Measurements from ENCODE around the gene ZNF627. TPM values are rescaled to one million over a fixed set of nuclear protein-coding genes. Genes with fewer than 3 reads are reported as not detected.
A peak's percentile ranks its signal among the peaks of the same experiment; 100 is the strongest.
"Not testable (repeated sequence)": the region's sequence is repeated elsewhere in the genome, so short reads cannot be mapped to it uniquely, and the experiment has no call there.

The ZNF627 gene
- total RNA-seq, 2 experiments from 2014 or later: 3.7 to 4.8 TPM

DNA sequence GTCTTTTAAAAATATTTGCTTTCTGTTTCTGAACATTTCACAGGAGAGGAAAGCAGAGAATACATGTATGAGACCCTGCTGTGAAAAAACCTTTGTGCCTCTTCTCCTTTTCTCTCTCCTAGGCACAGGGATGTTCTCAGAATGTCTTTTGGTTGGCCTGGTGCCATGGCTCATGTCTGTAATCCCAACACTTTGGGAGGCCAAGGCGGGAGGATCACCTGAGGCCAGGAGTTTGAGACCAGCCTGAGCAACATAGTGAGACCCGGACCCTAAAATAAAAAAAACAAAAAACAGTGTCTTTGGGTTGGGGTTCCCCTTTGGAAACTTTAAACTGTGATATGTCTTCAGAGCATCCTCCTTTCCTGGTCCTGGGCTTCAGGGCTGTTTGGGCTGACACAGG, 1.5 kb downstream of the ZNF627 start:
- ChIA-PET CTCF (no interaction called here), POLR2A (interaction anchor here (0.9 kb wide), 1 partner anchor 27 kb away, joined by 4 read pairs; no protein-coding TSS in a partner anchor)
- Mint-ChIP-seq H3K27me3 (ENCODE audit: low read depth) (no peaks in the 10 kb centered on the region), H3K36me3 (ENCODE audit: low read depth) (peaks cover 23% of the 10 kb centered on the region), H3K4me3 (peak overlapping the region; percentile 47), H3K4me1 (ENCODE audit: low read depth) (peaks cover 25% of the 10 kb centered on the region), H3K27ac (no peak overlapping the region), H3K9me3 (ENCODE audit: insufficient read depth) (peaks cover 6% of the 10 kb centered on the region)
- DNase-seq: no peak
- no peak for ATAC-seq

DNA sequence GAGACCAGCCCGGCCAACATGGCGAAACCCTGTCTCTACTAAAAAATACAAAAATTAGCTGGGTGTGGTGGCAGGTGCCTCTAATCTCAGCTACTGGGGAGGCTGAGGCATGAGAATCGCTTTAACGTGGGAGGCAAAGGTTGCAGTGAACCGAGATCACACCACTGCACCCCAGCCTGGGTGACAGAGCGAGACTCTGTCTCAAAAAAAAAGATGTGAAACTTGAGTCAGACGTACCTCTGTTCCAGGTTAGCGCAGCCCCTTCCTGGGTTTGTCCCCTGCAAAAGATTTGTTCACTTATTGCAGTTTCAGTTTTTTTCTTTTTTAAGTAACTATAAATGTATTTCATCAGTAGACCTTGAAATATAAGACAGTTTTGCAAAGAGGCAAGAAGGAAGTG, 2.4 kb downstream of the ZNF627 start:
- H3K4me1 Mint-ChIP-seq (ENCODE audit: low read depth): peaks cover 25% of the 10 kb centered on the region
- H3K27ac Mint-ChIP-seq; ATAC-seq; H3K27me3 Mint-ChIP-seq (ENCODE audit: low read depth); CTCF ChIA-PET; H3K4me3 Mint-ChIP-seq; DNase-seq: not testable (repeated sequence)
- peaks cover 32% of the 10 kb centered on the region for H3K36me3 Mint-ChIP-seq (ENCODE audit: low read depth)
- POLR2A ChIA-PET: interaction anchor here (0.9 kb wide), 1 partner anchor 26 kb away, joined by 4 read pairs; no protein-coding TSS in a partner anchor
- peaks cover 11% of the 10 kb centered on the region for H3K9me3 Mint-ChIP-seq (ENCODE audit: insufficient read depth)

DNA sequence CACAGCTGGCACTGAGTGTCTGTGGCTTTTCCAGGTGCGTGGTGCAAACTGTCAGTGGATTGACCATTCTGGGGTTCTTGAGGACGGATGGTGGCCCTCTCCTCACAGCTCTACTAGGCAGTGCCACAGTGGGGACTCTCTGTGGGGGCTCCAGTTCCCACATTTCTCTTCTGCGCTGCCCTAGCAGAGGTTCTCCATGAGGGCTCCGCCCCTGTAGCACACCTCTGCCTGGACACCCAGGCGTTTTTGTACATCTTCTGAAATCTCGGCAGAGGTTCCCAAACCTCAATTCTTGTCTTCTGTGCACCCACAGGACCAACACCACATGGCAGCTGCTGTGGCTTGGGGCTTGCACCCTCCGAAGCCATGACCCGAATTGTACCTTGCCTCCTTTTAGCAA, 9.2 kb downstream of the ZNF627 start:
- H3K4me3 Mint-ChIP-seq: no peak overlapping the region
- no peaks in the 10 kb centered on the region for H3K27me3 Mint-ChIP-seq (ENCODE audit: low read depth)
- peaks cover 18% of the 10 kb centered on the region for H3K9me3 Mint-ChIP-seq (ENCODE audit: insufficient read depth)
- no peaks in the 10 kb centered on the region for H3K4me1 Mint-ChIP-seq (ENCODE audit: low read depth)
- DNase-seq (no peak), ATAC-seq (no peak)
- ChIA-PET CTCF (no interaction called here), POLR2A (no interaction called here)
- no peak overlapping the region for H3K27ac Mint-ChIP-seq
- H3K36me3 Mint-ChIP-seq (ENCODE audit: low read depth): peaks cover 41% of the 10 kb centered on the region

DNA sequence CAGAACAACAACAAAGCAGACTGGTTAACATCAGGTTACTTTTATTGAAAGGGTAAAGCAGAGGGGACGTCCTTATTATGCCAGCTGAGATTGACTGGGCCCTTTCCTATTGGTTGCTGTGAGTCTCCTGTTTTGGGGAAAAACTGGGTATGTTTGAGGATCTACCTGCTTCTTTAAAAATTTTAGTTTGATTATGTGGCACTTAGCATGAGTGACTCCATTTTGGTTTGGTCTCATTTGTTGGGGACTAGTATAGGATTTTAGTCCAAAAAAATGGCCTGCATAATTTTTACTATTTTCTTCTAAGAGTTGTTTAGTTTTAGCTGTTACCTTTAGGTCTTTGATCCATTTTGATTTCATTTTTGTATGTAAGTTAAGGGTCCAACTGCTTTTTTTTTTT, 14.4 kb downstream of the ZNF627 start:
- DNase-seq (no peak), ATAC-seq (no peak)
- peaks cover 10% of the 10 kb centered on the region for H3K9me3 Mint-ChIP-seq (ENCODE audit: insufficient read depth)
- H3K27me3 Mint-ChIP-seq (ENCODE audit: low read depth): no peaks in the 10 kb centered on the region
- peaks cover 42% of the 10 kb centered on the region for H3K36me3 Mint-ChIP-seq (ENCODE audit: low read depth)
- H3K4me3 Mint-ChIP-seq: no peak overlapping the region
- H3K27ac Mint-ChIP-seq: no peak overlapping the region
- ChIA-PET CTCF (no interaction called here), POLR2A (no interaction called here)
- H3K4me1 Mint-ChIP-seq (ENCODE audit: low read depth): peaks cover 3% of the 10 kb centered on the region

DNA sequence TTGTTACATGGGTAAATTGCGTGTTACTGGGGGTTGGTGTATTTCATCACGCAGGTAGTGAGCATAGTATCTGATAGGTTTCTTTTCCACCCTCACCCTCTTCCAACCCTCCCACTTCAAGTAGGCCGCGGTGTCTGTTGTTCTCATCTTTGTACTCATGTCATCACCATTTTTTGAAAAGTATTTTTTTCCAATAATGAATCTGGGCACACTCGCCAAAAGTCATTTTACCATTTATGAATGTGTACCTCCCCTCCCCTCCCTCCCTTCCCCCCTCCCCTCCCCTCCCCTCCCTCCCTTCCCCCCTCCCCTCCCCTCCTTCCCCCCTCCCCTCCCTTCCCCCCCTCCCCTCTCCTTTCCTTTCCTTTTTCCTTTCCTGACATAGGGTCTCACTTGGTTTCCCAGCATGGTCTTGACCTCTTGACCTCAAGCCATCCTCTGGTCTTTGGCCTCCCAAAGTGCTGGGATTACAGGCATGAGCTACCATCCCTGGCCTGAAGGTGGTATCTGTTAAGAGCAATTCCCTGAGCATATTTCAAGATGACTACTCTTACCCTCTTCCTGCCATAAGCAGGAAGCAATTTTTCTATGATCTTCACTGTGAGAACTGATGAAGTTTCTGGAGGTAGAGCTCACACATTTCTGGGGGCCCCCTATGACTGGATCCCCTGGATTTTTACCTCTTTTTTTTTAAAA, 15.7 kb downstream of the ZNF627 start:
- H3K27me3 Mint-ChIP-seq (ENCODE audit: low read depth): no peaks in the 10 kb centered on the region
- H3K36me3 Mint-ChIP-seq (ENCODE audit: low read depth): peaks cover 46% of the 10 kb centered on the region
- DNase-seq (no peak), ATAC-seq (no peak)
- H3K9me3 Mint-ChIP-seq (ENCODE audit: insufficient read depth): peaks cover 11% of the 10 kb centered on the region
- H3K4me1 Mint-ChIP-seq (ENCODE audit: low read depth): peaks cover 3% of the 10 kb centered on the region
- peak overlapping the region; percentile 61 for H3K27ac Mint-ChIP-seq
- ChIA-PET CTCF (no interaction called here), POLR2A (interaction anchor here (0.6 kb wide), 1 partner anchor 605 kb away, joined by 3 read pairs; no protein-coding TSS in a partner anchor)
- H3K4me3 Mint-ChIP-seq: no peak overlapping the region

DNA sequence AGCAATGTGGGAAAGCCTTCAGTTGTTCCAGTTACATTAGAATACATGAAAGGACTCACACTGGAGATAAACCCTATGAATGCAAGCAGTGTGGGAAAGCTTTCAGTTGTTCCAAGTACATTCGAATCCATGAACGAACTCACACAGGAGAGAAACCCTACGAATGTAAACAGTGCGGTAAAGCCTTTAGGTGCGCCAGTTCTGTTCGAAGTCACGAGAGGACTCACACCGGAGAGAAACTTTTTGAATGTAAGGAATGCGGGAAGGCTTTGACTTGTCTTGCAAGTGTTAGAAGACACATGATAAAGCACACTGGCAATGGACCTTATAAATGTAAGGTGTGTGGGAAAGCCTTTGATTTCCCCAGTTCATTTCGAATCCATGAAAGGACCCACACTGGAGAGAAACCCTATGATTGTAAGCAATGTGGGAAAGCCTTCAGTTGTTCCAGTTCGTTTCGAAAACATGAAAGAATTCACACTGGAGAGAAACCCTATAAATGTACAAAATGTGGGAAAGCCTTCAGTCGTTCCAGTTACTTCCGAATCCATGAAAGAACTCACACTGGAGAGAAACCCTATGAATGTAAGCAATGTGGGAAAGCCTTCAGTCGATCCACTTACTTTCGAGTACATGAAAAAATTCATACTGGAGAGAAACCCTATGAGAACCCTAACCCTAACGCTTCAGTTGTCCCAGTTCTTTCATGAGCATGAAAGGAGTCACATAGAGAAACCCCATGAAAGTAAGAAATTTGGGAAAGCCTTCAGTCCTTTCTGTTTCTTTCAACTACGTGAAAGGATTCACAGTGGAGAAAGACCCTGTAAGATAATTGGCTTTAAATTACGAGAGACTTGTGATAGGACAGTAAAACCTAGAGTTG, 20.1 kb downstream of the ZNF627 start:
- peaks cover 33% of the 10 kb centered on the region for H3K9me3 Mint-ChIP-seq (ENCODE audit: insufficient read depth)
- DNase-seq (no peak), ATAC-seq (no peak)
- H3K4me1 Mint-ChIP-seq (ENCODE audit: low read depth): peaks cover 3% of the 10 kb centered on the region
- no peak overlapping the region for H3K27ac Mint-ChIP-seq
- ChIA-PET CTCF (no interaction called here), POLR2A (no interaction called here)
- peaks cover 76% of the 10 kb centered on the region for H3K36me3 Mint-ChIP-seq (ENCODE audit: low read depth)
- H3K4me3 Mint-ChIP-seq: no peak overlapping the region
- no peaks in the 10 kb centered on the region for H3K27me3 Mint-ChIP-seq (ENCODE audit: low read depth)

DNA sequence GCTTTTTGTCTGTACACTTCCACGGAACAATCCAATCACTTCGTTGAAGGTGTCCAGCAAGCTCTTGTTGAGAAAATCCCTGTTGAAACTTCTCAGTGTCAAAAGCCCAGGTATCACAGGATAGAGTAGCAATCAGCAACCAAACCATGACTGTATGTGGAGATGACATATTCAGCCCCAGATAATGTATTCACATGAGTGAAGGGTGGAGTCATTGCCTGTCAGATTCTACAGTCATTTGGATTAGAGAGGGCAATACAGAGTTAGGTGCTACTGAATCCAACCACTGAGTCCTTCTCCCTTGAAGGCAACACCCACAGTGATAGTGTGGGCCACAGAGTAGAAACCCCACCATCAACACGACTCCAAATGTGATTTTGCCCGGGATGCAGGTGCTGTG, 23.3 kb downstream of the ZNF627 start:
- DNase-seq (no peak), ATAC-seq (no peak)
- POLR2A ChIA-PET: no interaction called here
- CTCF ChIA-PET: no interaction called here
- Mint-ChIP-seq H3K27me3 (ENCODE audit: low read depth) (peaks cover 14% of the 10 kb centered on the region), H3K9me3 (ENCODE audit: insufficient read depth) (peaks cover 27% of the 10 kb centered on the region), H3K4me1 (ENCODE audit: low read depth) (peaks cover 19% of the 10 kb centered on the region), H3K36me3 (ENCODE audit: low read depth) (peaks cover 55% of the 10 kb centered on the region), H3K27ac (no peak overlapping the region), H3K4me3 (no peak overlapping the region)

DNA sequence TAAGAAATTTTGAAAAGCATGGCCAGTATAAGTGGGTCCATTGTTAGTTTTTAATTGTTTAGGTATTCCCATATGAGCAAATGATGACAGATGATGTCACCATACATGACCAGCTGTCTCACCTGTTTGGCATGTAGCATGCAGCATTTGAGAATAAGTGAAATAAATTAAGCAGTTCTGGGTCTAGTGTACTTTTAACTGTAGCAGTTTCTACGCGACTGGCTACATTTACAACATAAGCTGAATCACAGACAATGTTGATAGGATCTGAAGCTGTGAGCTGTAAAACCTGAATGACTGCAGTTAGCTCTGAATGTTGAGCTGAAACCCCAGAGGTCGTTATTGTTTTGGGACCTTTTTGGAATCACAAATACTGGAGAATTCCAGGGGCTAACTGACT, 25.1 kb downstream of the ZNF627 start:
- Mint-ChIP-seq H3K9me3 (ENCODE audit: insufficient read depth) (peaks cover 22% of the 10 kb centered on the region), H3K27me3 (ENCODE audit: low read depth) (peaks cover 23% of the 10 kb centered on the region), H3K36me3 (ENCODE audit: low read depth) (peaks cover 39% of the 10 kb centered on the region), H3K4me1 (ENCODE audit: low read depth) (peaks cover 19% of the 10 kb centered on the region)
- ATAC-seq, H3K27ac Mint-ChIP-seq, DNase-seq, POLR2A ChIA-PET, H3K4me3 Mint-ChIP-seq: not testable (repeated sequence)
- CTCF ChIA-PET: interaction anchor here (2.6 kb wide), 1 partner anchor 62 kb away, joined by 6 read pairs; no protein-coding TSS in a partner anchor

DNA sequence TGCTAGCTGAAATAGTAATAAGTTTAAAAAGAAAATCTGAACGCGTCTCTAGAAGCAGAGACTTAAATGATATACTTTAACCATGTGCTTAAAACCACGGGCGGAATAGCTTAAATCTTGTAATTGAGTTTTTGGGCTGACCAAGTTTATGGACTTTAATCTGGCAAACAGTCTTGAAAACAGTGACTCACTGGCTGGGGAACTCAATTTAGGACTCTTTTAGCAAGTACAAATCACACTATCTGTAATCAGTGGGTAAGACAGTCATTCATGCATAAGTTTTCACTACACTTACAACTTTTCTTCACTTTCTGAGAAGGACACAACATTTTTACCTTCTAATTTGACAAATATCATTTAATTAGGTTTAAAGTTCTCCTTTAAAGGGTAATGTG, 26.8 kb downstream of the ZNF627 start:
- POLR2A ChIA-PET: no interaction called here
- H3K27ac Mint-ChIP-seq: no peak overlapping the region
- H3K36me3 Mint-ChIP-seq (ENCODE audit: low read depth): peaks cover 24% of the 10 kb centered on the region
- H3K4me1 Mint-ChIP-seq (ENCODE audit: low read depth): peaks cover 19% of the 10 kb centered on the region
- DNase-seq (no peak), ATAC-seq (no peak)
- H3K9me3 Mint-ChIP-seq (ENCODE audit: insufficient read depth): peaks cover 13% of the 10 kb centered on the region
- CTCF ChIA-PET: interaction anchor here (1.2 to 2.6 kb wide), 2 partner anchors 64 to 173 kb away, joined by 4 to 6 read pairs; no protein-coding TSS in a partner anchor
- no peak overlapping the region for H3K4me3 Mint-ChIP-seq
- H3K27me3 Mint-ChIP-seq (ENCODE audit: low read depth): peaks cover 23% of the 10 kb centered on the region

DNA sequence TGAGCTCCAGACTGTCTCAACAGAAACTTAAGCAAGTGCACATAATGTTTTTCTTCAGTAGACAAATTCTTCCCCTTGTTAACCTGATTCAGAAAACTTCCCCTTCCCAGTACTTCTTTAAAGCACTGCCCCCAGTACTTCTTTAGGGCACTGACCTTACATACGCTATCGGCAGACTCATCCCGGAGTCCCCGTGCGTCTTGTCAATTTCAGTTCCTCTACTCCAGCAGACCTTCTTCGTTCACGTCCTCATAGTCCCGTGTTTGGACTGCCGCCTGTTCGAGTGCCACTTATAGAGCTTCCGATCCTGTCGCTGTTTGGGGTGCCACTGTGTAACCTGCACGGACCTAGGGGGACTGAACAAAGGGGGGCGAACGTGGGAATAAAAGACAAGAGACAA, 29.0 kb downstream of the ZNF627 start:
- Mint-ChIP-seq H3K36me3 (ENCODE audit: low read depth) (peaks cover 2% of the 10 kb centered on the region), H3K9me3 (ENCODE audit: insufficient read depth) (peaks cover 2% of the 10 kb centered on the region), H3K4me3 (no peak overlapping the region), H3K27me3 (ENCODE audit: low read depth) (peaks cover 23% of the 10 kb centered on the region), H3K4me1 (ENCODE audit: low read depth) (peaks cover 19% of the 10 kb centered on the region), H3K27ac (no peak overlapping the region)
- ChIA-PET CTCF (no interaction called here), POLR2A (no interaction called here)
- ATAC-seq (no peak), DNase-seq (no peak)

DNA sequence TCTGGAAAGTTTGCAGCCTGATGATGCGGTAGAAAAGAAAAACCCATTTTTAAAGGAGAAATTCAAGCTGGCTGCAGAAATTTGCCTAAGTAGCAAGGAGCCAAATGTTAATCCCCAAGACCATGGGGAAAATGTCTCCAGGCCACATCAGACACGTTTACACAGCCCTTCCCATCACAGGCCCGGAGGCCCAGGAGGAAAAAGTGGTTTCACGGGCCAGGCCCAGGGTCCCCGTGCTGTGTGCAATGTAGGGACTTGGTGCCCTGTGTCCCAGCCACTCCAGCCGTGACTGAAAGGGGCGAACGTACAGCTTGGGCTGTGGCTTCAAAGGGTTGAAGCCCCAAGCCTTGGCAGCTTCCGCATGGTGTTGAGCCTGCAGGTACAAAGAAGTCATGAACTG, 35.9 kb downstream of the ZNF627 start:
- ATAC-seq: no peak
- H3K27ac Mint-ChIP-seq: no peak overlapping the region
- POLR2A ChIA-PET: no interaction called here
- no peak overlapping the region for H3K4me3 Mint-ChIP-seq
- no peaks in the 10 kb centered on the region for H3K36me3 Mint-ChIP-seq (ENCODE audit: low read depth)
- peaks cover 3% of the 10 kb centered on the region for H3K27me3 Mint-ChIP-seq (ENCODE audit: low read depth)
- no peaks in the 10 kb centered on the region for H3K4me1 Mint-ChIP-seq (ENCODE audit: low read depth)
- DNase-seq: no peak
- CTCF ChIA-PET: no interaction called here
- H3K9me3 Mint-ChIP-seq (ENCODE audit: insufficient read depth): peaks cover 15% of the 10 kb centered on the region

DNA sequence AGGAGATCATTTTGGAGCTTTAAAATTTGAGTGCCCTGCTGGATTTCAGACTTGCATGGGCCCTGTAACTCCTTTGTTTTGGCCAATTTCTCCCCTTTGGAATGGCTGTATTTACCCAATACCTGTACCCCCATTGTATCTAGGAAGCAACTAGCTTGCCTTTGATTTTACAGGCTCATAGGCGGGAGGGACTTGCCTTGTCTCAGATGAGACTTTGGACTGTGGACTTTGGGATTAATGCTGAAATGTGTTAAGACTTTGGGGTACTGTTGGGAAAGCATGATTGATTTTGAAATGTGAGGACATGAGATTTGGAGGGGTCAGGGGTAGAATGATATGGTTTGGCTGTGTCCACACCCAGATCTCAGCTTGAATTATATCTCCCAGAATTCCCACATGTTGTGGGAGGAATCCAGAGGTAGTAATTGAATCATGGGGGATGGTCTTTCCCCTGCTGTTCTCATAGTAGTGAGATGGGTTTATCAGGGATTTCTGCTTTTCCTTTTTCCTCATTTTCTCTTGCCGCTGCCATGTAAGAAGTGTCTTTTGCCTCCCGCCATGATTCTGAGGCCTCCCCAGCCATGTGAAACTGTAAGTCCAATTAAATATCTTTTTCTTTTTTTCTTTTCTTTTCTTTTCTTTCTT, 36.9 kb downstream of the ZNF627 start:
- CTCF ChIA-PET; H3K27me3 Mint-ChIP-seq (ENCODE audit: low read depth); POLR2A ChIA-PET; H3K4me3 Mint-ChIP-seq; H3K4me1 Mint-ChIP-seq (ENCODE audit: low read depth); H3K36me3 Mint-ChIP-seq (ENCODE audit: low read depth); H3K27ac Mint-ChIP-seq; DNase-seq; ATAC-seq: not testable (repeated sequence)
- peaks cover 15% of the 10 kb centered on the region for H3K9me3 Mint-ChIP-seq (ENCODE audit: insufficient read depth)

Data from activated CD8-positive, alpha-beta T cell treated with anti-CD3 and anti-CD28 coated beads, Interleukin-2, amount 10 ng/mL, durations not matched to agents 7 days and 5 days (primary cell).